NB4 (cell line): ENCODE results near the gene NUSAP1.

Source experiments
- CTCF ChIP-seq: IDR thresholded peaks from one replicate; pipeline ENCODE4 v1.5.1; 2012; ENCODE audit warnings: low read depth, low read length
- POLR2A ChIP-seq: IDR thresholded peaks from 2 replicates; pipeline ENCODE4 v1.6.1; 2011; ENCODE audit warnings: mild to moderate bottlenecking; ENCODE audit not compliant: insufficient read length; ENCODE audit errors: extremely low read depth

DNA sequence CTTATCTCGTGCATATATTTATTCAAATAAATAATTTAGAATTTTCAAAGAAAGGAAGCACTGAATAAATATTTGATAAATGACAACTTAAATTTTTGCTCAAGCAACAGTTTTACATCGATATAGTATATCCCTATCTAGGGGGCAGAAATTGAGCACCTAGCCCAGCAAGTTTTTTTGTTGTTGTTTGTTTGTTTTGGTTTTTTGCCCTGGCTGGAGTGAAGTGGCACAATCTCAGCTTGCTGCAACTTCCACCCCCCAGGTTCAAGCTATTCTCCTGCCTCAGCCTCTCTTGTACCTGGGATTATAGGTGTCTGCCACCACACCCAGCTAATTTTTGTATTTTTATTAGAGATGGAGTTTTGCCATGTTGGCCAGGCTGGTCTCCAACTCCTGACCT is 42.7 kb upstream of the NUSAP1 start:
- no peak for TF ChIP-seq CTCF
- TF ChIP-seq POLR2A: no peak
